ENCODE data around the gene NLE1. TPM values are rescaled to one million over a fixed set of nuclear protein-coding genes. Genes with fewer than 3 reads are reported as not detected.
"Not testable (repeated sequence)": the region's sequence is repeated elsewhere in the genome, so short reads cannot be mapped to it uniquely, and the experiment has no call there.

NLE1 gene
- total and polyA plus RNA-seq, 4 donors, result 2.1 to 7.7 (median 5.8) TPM

- DNase-seq (ENCODE audit: low spot score), result no peak
Observed at GRCh38 chr17:35152421-35153140, 10.5 kb upstream of the NLE1 start.

DNA sequence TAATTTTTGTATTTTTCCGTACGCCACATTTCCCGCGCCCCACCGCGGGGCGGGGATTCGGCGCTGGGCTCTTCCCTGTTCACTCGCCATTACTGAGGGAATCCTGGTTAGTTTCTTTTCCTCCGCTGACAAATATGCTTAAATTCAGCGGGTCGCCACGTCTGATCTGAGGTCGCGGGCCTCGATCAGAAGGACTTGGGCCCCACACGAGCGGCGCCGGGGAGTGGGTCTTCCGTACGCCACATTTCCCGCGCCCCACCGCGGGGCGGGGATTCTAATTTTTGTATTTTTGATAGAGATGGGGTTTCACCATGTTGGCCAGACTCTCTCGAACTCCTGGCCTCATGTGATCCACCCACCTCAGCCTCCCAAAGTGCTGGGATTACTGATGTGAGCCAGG lies 9.0 kb upstream of the NLE1 start:
- H3K27me3 ChIP-seq (ENCODE audit: control insufficient read depth in 4 of 4, insufficient read depth in 4 of 4, low read length in 3 of 4); H3K36me3 ChIP-seq (ENCODE audit: control insufficient read depth in 4 of 4, insufficient read depth in 3 of 4, low read depth in 1 of 4, low read length in 3 of 4); H3K4me3 ChIP-seq (ENCODE audit: low read depth in 1 of 3, low read length in 3 of 3); H3K4me1 ChIP-seq (ENCODE audit: control insufficient read depth in 4 of 4, insufficient read depth in 4 of 4, low read length in 3 of 4); H3K27ac ChIP-seq (ENCODE audit: low read depth in 1 of 2, low read length in 2 of 2); H3K9ac ChIP-seq (ENCODE audit: low read depth in 1 of 2, low read length in 2 of 2); DNase-seq (ENCODE audit: low spot score); H3K9me3 ChIP-seq (ENCODE audit: control insufficient read depth in 4 of 4, low read length in 3 of 4): not testable (repeated sequence)
- WGBS, result 88% methylated on average over 29 of the region's 29 CpGs

More at GRCh38 chr17:35152421-35153140, 10.5 kb upstream of the NLE1 start:
- no peaks in the 10 kb centered on the region for H3K4me1 ChIP-seq (ENCODE audit: control insufficient read depth in 4 of 4, insufficient read depth in 4 of 4, low read length in 3 of 4)
- no peak overlapping the region for H3K4me3 ChIP-seq (ENCODE audit: low read depth in 1 of 3, low read length in 3 of 3)
- no peak overlapping the region for H3K27ac ChIP-seq (ENCODE audit: low read depth in 1 of 2, low read length in 2 of 2)
- peaks cover 0 to 3% (median 0%) of the 10 kb centered on the region in 4 donors for H3K27me3 ChIP-seq (ENCODE audit: control insufficient read depth in 4 of 4, insufficient read depth in 4 of 4, low read length in 3 of 4)
- H3K9me3 ChIP-seq (ENCODE audit: control insufficient read depth in 4 of 4, low read length in 3 of 4), result no peaks in the 10 kb centered on the region
- TF ChIP-seq, protein P1, sequence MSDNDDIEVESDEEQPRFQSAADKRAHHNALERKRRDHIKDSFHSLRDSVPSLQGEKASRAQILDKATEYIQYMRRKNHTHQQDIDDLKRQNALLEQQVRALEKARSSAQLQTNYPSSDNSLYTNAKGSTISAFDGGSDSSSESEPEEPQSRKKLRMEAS (IDR thresholded peaks at IDR 0.05), result no peak
- no peak for TF ChIP-seq JUND (IDR thresholded peaks at IDR 0.05)
- TF ChIP-seq YY1 (IDR thresholded peaks at IDR 0.05), result no peak
- TF ChIP-seq, protein P2, sequence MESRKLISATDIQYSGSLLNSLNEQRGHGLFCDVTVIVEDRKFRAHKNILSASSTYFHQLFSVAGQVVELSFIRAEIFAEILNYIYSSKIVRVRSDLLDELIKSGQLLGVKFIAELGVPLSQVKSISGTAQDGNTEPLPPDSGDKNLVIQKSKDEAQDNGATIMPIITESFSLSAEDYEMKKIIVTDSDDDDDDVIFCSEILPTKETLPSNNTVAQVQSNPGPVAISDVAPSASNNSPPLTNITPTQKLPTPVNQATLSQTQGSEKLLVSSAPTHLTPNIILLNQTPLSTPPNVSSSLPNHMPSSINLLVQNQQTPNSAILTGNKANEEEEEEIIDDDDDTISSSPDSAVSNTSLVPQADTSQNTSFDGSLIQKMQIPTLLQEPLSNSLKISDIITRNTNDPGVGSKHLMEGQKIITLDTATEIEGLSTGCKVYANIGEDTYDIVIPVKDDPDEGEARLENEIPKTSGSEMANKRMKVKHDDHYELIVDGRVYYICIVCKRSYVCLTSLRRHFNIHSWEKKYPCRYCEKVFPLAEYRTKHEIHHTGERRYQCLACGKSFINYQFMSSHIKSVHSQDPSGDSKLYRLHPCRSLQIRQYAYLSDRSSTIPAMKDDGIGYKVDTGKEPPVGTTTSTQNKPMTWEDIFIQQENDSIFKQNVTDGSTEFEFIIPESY (IDR thresholded peaks at IDR 0.05), result no peak
- TF ChIP-seq FOXA1 (IDR thresholded peaks at IDR 0.05), result no peak
- TF ChIP-seq RXRA (IDR thresholded peaks at IDR 0.05), result no peak
- no peak for TF ChIP-seq FOXA2 (IDR thresholded peaks at IDR 0.05)
- TF ChIP-seq HNF4A (conservative IDR thresholded peaks at IDR 0.05), result no peak
- TF ChIP-seq HNF4G (IDR thresholded peaks at IDR 0.05), result no peak
- no peak for TF ChIP-seq TAF1 (conservative IDR thresholded peaks at IDR 0.05)
- TF ChIP-seq GABPA (IDR thresholded peaks at IDR 0.05 in 1 of 2, conservative IDR thresholded peaks at IDR 0.05 in 1 of 2), result no peak
- TF ChIP-seq RAD21 (IDR thresholded peaks at IDR 0.05), result no peak
- TF ChIP-seq CTCF (IDR thresholded peaks at IDR 0.05; ENCODE audit: low read depth, low read length, missing input control), result no peak
- no peak for TF ChIP-seq SP1 (IDR thresholded peaks at IDR 0.05)
- TF ChIP-seq REST (IDR thresholded peaks at IDR 0.05), result no peak
- TF ChIP-seq, protein P3, sequence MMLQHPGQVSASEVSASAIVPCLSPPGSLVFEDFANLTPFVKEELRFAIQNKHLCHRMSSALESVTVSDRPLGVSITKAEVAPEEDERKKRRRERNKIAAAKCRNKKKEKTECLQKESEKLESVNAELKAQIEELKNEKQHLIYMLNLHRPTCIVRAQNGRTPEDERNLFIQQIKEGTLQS (IDR thresholded peaks at IDR 0.05), result no peak
- TF ChIP-seq NR2F2 (IDR thresholded peaks at IDR 0.05), result no peak
- no peak for TF ChIP-seq EGR1 (IDR thresholded peaks at IDR 0.05; ENCODE audit: low read depth in 2 of 2)
- H3K9ac ChIP-seq (ENCODE audit: low read depth in 1 of 2, low read length in 2 of 2), result no peak overlapping the region
- 59% methylated on average over 13 of the region's 13 CpGs for WGBS
- H3K36me3 ChIP-seq (ENCODE audit: control insufficient read depth in 4 of 4, insufficient read depth in 3 of 4, low read depth in 1 of 4, low read length in 3 of 4), result no peaks in the 10 kb centered on the region

Measured in liver (tissue), 9 donors.